HG02759 (cell line): ENCODE data around the gene APH1B.

Experiments used
- ATAC-seq: cut with Tn5 transposase; IDR thresholded peaks from one replicate; pipeline ENCODE4 v1.9.1; 2021; ENCODE audit warnings: mild to moderate bottlenecking, moderate library complexity; ENCODE audit not compliant: unreplicated experiment

The APH1B gene

GRCh38 chr15:63349156-63349555 lies 71.8 kb downstream of the APH1B start:
- ATAC-seq = no peak

- ATAC-seq = no peak
These were observed 72.2 kb downstream of the APH1B start for GRCh38 chr15:63349621-63350020.

- no peak for ATAC-seq
These were observed 72.8 kb downstream of the APH1B start for GRCh38 chr15:63350178-63350621.

GRCh38 chr15:63351170-63351569 lies 73.8 kb downstream of the APH1B start:
- no peak for ATAC-seq

GRCh38 chr15:63352808-63353207 lies 75.4 kb downstream of the APH1B start:
- ATAC-seq = no peak

- no peak for ATAC-seq
These were observed 75.9 kb downstream of the APH1B start for GRCh38 chr15:63353261-63353660.

- no peak for ATAC-seq
These were observed 76.5 kb downstream of the APH1B start for GRCh38 chr15:63353887-63354286.

GRCh38 chr15:63354821-63355650 lies 77.6 kb downstream of the APH1B start:
- ATAC-seq = no peak

GRCh38 chr15:63357061-63357460 lies 79.7 kb downstream of the APH1B start:
- ATAC-seq = no peak

GRCh38 chr15:63357731-63358130 lies 80.3 kb downstream of the APH1B start:
- no peak for ATAC-seq

GRCh38 chr15:63358241-63359029 lies 81.0 kb downstream of the APH1B start:
- ATAC-seq = no peak
